Measurements from ENCODE around the gene ADGRV1. TPM values are rescaled to one million over a fixed set of nuclear protein-coding genes. Genes with fewer than 3 reads are reported as not detected.
"Not testable (repeated sequence)": the region's sequence is repeated elsewhere in the genome, so short reads cannot be mapped to it uniquely, and the experiment has no call there.

The ADGRV1 gene
- total and polyA plus RNA-seq, 2 donors = 2.2 to 5.1 TPM

DNA sequence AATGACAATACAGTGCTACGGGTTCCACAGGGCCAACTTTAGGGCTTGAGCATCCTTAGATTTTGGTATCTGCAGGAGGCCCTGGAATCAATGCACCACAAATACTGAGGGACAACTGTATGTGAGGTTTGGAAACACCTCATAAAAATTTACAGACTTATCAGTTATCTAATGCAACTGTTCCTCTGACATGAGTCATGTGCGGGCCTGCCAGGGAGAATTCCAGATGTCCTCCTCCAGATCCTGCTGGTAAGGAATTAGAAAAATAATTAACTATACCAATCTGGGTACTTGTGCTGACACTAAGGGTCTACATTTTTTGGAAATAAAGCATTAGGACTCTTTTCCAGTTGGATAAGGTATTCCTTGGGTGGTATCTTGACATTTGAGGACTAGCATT is 491.2 kb downstream of the ADGRV1 start:
- Histone ChIP-seq H3K36me3 (ENCODE audit: control insufficient read depth in 2 of 2, insufficient read depth in 2 of 2, low read length in 1 of 2) (no peaks in the 10 kb centered on the region), H3K9me3 (ENCODE audit: control insufficient read depth in 2 of 2, insufficient read depth in 1 of 2, low read length in 1 of 2) (no peaks in the 10 kb centered on the region), H3K4me1 (ENCODE audit: control insufficient read depth in 2 of 2, insufficient read depth in 2 of 2, low read length in 2 of 2) (no peaks in the 10 kb centered on the region), H3K27me3 (ENCODE audit: control insufficient read depth in 2 of 2, insufficient read depth in 1 of 2, low read length in 1 of 2) (no peaks in the 10 kb centered on the region), H3K4me3 (ENCODE audit: low read length in 2 of 2) (no peak overlapping the region), H3K27ac (ENCODE audit: low read depth in 1 of 2, low read length in 1 of 2) (no peak overlapping the region)
- no peak for DNase-seq (ENCODE audit: low read depth in 6 of 9, low spot score in 9 of 9)
- 98% methylated on average over 2 of the region's 2 CpGs for whole genome bisulfite sequencing

DNA sequence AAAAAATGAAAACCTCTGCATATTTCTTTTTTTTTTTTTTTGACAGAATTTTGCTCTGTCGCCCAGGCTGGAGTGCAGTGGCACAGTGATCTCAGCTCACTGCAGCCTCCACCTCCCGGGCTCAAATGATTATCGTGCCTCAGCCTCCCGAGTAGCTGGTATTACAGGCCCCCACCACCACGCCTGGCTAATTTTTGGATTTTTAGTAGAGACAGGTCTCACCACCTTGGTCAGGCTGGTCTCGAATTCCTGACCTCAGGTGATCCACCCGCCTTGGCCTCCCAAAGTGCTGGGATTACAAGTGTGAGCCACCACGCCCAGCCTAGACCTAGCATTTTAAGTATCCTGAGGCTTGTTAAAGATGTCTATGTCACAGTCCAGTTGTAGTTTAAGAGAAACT is 493.8 kb downstream of the ADGRV1 start:
- DNase-seq (ENCODE audit: low read depth in 6 of 9, low spot score in 9 of 9); H3K36me3 ChIP-seq (ENCODE audit: control insufficient read depth in 2 of 2, insufficient read depth in 2 of 2, low read length in 1 of 2); H3K27me3 ChIP-seq (ENCODE audit: control insufficient read depth in 2 of 2, insufficient read depth in 1 of 2, low read length in 1 of 2); H3K9me3 ChIP-seq (ENCODE audit: control insufficient read depth in 2 of 2, insufficient read depth in 1 of 2, low read length in 1 of 2); H3K27ac ChIP-seq (ENCODE audit: low read depth in 1 of 2, low read length in 1 of 2); H3K4me1 ChIP-seq (ENCODE audit: control insufficient read depth in 2 of 2, insufficient read depth in 2 of 2, low read length in 2 of 2); H3K4me3 ChIP-seq (ENCODE audit: low read length in 2 of 2): not testable (repeated sequence)
- 98% methylated on average over 8 of the region's 8 CpGs for WGBS

DNA sequence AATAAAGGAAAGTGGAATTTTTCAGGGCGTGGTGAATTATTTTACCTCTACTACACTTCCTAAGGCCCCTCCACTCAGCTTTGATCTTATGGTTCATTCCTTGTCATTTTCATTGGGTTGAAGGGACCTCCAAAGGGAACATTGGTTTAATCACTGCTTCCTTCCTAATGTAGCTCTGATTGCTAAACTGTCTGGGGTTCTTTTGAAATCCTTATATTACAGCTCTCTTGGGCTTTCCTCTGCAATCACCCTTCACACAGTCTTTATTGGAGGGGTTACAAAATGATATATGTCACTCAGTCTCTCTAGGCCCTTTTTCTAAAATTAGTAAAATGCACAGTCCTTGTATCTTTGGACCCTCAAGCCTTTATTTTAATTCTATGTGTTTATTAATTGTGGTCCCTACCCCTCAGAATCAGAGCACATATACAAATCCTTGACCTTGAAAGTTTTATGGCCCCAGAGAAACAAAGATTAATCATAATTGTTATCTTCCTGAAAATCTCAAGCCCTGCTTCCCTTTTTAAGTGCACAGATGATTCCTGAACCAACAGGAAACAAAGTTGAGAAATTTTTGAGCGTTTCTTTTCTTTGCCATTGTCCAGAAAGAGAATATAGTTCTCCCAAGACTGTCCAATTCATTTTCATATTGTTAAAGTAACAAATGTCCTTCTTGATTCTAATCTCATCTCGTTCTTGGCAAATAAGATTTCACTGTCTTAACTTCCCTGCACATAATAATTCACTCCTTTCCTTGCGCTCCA is 494.6 kb downstream of the ADGRV1 start:
- no peaks in the 10 kb centered on the region for H3K9me3 ChIP-seq (ENCODE audit: control insufficient read depth in 2 of 2, insufficient read depth in 1 of 2, low read length in 1 of 2)
- H3K4me1 ChIP-seq (ENCODE audit: control insufficient read depth in 2 of 2, insufficient read depth in 2 of 2, low read length in 2 of 2) = no peaks in the 10 kb centered on the region
- no peak for DNase-seq (ENCODE audit: low read depth in 6 of 9, low spot score in 9 of 9)
- H3K36me3 ChIP-seq (ENCODE audit: control insufficient read depth in 2 of 2, insufficient read depth in 2 of 2, low read length in 1 of 2) = no peaks in the 10 kb centered on the region
- H3K27ac ChIP-seq (ENCODE audit: low read depth in 1 of 2, low read length in 1 of 2) = no peak overlapping the region
- H3K27me3 ChIP-seq (ENCODE audit: control insufficient read depth in 2 of 2, insufficient read depth in 1 of 2, low read length in 1 of 2) = no peaks in the 10 kb centered on the region
- no peak overlapping the region for H3K4me3 ChIP-seq (ENCODE audit: low read length in 2 of 2)
- 37% methylated on average over 4 of the region's 4 CpGs for WGBS

DNA sequence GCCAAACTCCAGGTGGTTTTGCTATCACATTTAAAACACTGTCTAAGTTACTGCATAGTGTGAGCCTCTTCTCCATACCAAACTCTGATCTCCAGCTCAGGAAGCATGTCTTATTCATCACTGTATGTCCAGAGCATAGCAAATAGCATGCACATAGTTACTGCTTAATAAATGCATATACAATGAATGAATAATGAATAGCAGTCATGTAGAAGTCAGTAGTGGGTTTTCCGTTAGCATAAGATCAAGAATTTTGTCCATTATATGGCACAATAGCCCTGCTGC is 495.1 kb downstream of the ADGRV1 start:
- 95% methylated on average over 1 of the region's 1 CpG for WGBS
- Histone ChIP-seq H3K27ac (ENCODE audit: low read depth in 1 of 2, low read length in 1 of 2) (no peak overlapping the region), H3K4me1 (ENCODE audit: control insufficient read depth in 2 of 2, insufficient read depth in 2 of 2, low read length in 2 of 2) (no peaks in the 10 kb centered on the region), H3K4me3 (ENCODE audit: low read length in 2 of 2) (no peak overlapping the region), H3K36me3 (ENCODE audit: control insufficient read depth in 2 of 2, insufficient read depth in 2 of 2, low read length in 1 of 2) (no peaks in the 10 kb centered on the region), H3K9me3 (ENCODE audit: control insufficient read depth in 2 of 2, insufficient read depth in 1 of 2, low read length in 1 of 2) (no peaks in the 10 kb centered on the region), H3K27me3 (ENCODE audit: control insufficient read depth in 2 of 2, insufficient read depth in 1 of 2, low read length in 1 of 2) (no peaks in the 10 kb centered on the region)
- no peak for DNase-seq (ENCODE audit: low read depth in 6 of 9, low spot score in 9 of 9)

DNA sequence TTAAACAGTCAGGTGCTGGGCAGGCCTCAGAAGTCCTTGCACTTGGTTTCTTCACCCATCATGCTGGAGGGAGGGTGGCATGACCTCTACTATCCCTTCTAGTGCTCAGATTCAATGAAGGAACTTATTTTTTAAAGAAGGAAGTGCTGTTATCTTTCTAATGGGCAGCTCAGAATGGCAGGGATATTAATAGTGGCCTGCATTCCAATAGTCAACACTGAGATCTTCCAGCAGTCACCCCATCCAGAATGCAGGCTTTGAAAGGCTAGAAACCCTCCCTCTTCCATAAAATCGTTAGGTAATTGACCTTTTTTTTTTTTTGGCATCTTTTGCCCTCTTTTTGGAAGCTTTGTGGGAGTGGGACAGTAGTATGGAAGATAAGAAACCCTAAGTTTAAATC is 499.6 kb downstream of the ADGRV1 start:
- Histone ChIP-seq H3K9me3 (ENCODE audit: control insufficient read depth in 2 of 2, insufficient read depth in 1 of 2, low read length in 1 of 2) (no peaks in the 10 kb centered on the region), H3K4me3 (ENCODE audit: low read length in 2 of 2) (no peak overlapping the region), H3K36me3 (ENCODE audit: control insufficient read depth in 2 of 2, insufficient read depth in 2 of 2, low read length in 1 of 2) (no peaks in the 10 kb centered on the region), H3K27me3 (ENCODE audit: control insufficient read depth in 2 of 2, insufficient read depth in 1 of 2, low read length in 1 of 2) (no peaks in the 10 kb centered on the region), H3K4me1 (ENCODE audit: control insufficient read depth in 2 of 2, insufficient read depth in 2 of 2, low read length in 2 of 2) (no peaks in the 10 kb centered on the region), H3K27ac (ENCODE audit: low read depth in 1 of 2, low read length in 1 of 2) (no peak overlapping the region)
- 49% methylated on average over 1 of the region's 1 CpG for WGBS
- DNase-seq (ENCODE audit: low read depth in 6 of 9, low spot score in 9 of 9) = no peak

DNA sequence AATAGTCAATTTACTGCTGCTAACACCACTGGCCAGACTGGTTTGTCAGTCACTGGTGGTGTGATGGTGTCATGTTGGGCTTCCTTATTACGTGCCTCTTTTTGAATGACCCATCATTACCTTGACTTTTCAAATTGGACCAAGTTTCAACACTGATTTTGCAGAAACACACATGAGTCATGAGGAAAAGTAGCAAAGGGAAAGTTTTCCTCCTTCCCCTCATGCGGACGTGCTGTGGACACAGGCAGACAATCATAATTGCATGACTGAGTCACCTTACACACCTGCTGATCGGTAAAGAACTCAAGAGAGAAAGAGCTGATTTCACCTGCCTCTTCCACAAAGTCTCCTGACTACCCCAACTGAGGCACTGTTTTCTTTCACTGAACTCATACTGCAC is 500.0 kb downstream of the ADGRV1 start:
- Histone ChIP-seq H3K27me3 (ENCODE audit: control insufficient read depth in 2 of 2, insufficient read depth in 1 of 2, low read length in 1 of 2) (no peaks in the 10 kb centered on the region), H3K4me1 (ENCODE audit: control insufficient read depth in 2 of 2, insufficient read depth in 2 of 2, low read length in 2 of 2) (no peaks in the 10 kb centered on the region), H3K9me3 (ENCODE audit: control insufficient read depth in 2 of 2, insufficient read depth in 1 of 2, low read length in 1 of 2) (no peaks in the 10 kb centered on the region), H3K27ac (ENCODE audit: low read depth in 1 of 2, low read length in 1 of 2) (no peak overlapping the region), H3K36me3 (ENCODE audit: control insufficient read depth in 2 of 2, insufficient read depth in 2 of 2, low read length in 1 of 2) (no peaks in the 10 kb centered on the region), H3K4me3 (ENCODE audit: low read length in 2 of 2) (no peak overlapping the region)
- 95% methylated on average over 4 of the region's 4 CpGs for WGBS
- DNase-seq (ENCODE audit: low read depth in 6 of 9, low spot score in 9 of 9) = no peak

DNA sequence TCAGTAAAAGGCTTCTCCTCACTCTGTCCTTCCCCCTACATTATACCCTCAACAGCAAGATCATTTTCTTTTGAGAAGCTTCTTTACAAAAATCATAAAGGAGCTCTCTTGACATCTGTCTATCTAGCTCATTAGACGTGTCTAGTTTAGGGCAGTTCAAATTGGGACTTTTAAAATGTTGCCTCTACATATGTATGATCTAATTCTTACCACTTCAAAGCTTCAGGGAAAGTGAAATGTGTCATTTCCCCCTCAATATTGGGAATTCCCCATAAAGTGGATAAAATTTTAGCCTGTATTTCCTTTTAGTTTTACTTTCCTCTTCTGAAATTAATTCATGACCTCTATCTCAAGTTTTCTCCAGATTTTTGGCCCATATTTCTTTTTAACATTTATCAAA is 500.8 kb downstream of the ADGRV1 start:
- Histone ChIP-seq H3K4me3 (ENCODE audit: low read length in 2 of 2) (no peak overlapping the region), H3K9me3 (ENCODE audit: control insufficient read depth in 2 of 2, insufficient read depth in 1 of 2, low read length in 1 of 2) (no peaks in the 10 kb centered on the region), H3K4me1 (ENCODE audit: control insufficient read depth in 2 of 2, insufficient read depth in 2 of 2, low read length in 2 of 2) (no peaks in the 10 kb centered on the region), H3K36me3 (ENCODE audit: control insufficient read depth in 2 of 2, insufficient read depth in 2 of 2, low read length in 1 of 2) (no peaks in the 10 kb centered on the region), H3K27me3 (ENCODE audit: control insufficient read depth in 2 of 2, insufficient read depth in 1 of 2, low read length in 1 of 2) (no peaks in the 10 kb centered on the region), H3K27ac (ENCODE audit: low read depth in 1 of 2, low read length in 1 of 2) (no peak overlapping the region)
- WGBS = 80% methylated on average over 1 of the region's 1 CpG
- DNase-seq (ENCODE audit: low read depth in 6 of 9, low spot score in 9 of 9) = peak in 1 of 9 donors; percentile 4

DNA sequence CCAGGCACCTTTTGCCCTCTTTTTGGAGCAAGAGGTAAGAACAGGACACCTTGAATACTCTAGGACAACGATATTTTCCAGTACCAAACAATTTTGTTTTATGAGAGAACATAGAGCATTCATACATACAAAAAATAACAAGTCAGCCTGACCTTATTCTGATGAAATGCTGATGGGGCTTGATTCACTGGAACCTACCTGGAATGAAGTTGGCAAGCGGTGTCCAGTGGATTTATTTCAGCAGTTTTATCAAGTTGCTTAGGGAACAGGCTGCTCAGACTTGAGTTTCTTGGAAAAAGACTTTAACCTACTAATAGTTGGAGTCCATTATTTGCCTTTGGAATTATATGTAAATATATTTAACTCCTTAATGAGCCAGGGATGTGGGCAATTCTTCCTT is 502.5 kb downstream of the ADGRV1 start:
- Histone ChIP-seq H3K4me1 (ENCODE audit: control insufficient read depth in 2 of 2, insufficient read depth in 2 of 2, low read length in 2 of 2) (no peaks in the 10 kb centered on the region), H3K9me3 (ENCODE audit: control insufficient read depth in 2 of 2, insufficient read depth in 1 of 2, low read length in 1 of 2) (no peaks in the 10 kb centered on the region), H3K27ac (ENCODE audit: low read depth in 1 of 2, low read length in 1 of 2) (no peak overlapping the region), H3K4me3 (ENCODE audit: low read length in 2 of 2) (no peak overlapping the region), H3K27me3 (ENCODE audit: control insufficient read depth in 2 of 2, insufficient read depth in 1 of 2, low read length in 1 of 2) (no peaks in the 10 kb centered on the region), H3K36me3 (ENCODE audit: control insufficient read depth in 2 of 2, insufficient read depth in 2 of 2, low read length in 1 of 2) (no peaks in the 10 kb centered on the region)
- 91% methylated on average over 2 of the region's 2 CpGs for WGBS
- no peak for DNase-seq (ENCODE audit: low read depth in 6 of 9, low spot score in 9 of 9)

DNA sequence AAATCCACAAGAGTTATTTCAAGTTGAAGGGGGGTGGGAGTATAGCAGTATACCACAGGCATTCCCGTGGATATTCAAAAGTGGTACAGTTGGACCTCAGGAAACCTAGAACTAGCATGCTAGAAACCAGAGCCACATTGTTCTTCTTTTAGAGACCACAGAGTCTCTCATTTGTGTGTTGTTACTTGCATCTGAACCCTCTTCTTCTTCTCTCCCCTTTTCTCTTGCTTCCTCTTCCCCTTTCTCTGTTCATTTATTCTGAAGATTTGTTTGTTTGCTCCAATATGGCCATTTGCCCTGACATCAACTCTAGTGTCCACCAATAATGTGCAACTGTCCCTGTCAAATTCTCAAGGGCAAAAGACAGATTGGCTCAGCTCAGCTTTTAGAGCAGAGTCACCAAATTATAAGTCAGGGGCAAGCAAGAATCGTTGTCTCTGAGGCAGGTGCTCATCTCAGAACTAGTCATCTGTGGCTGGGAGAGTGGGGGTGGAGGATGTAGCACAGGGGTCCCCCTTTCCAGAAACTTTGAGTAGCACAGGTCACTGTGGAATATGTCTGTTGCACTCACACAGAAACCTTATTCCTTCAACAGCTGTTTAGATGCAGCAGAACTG is 503.5 kb downstream of the ADGRV1 start:
- Histone ChIP-seq H3K27ac (ENCODE audit: low read depth in 1 of 2, low read length in 1 of 2) (no peak overlapping the region), H3K4me3 (ENCODE audit: low read length in 2 of 2) (no peak overlapping the region), H3K36me3 (ENCODE audit: control insufficient read depth in 2 of 2, insufficient read depth in 2 of 2, low read length in 1 of 2) (no peaks in the 10 kb centered on the region), H3K4me1 (ENCODE audit: control insufficient read depth in 2 of 2, insufficient read depth in 2 of 2, low read length in 2 of 2) (no peaks in the 10 kb centered on the region), H3K27me3 (ENCODE audit: control insufficient read depth in 2 of 2, insufficient read depth in 1 of 2, low read length in 1 of 2) (no peaks in the 10 kb centered on the region), H3K9me3 (ENCODE audit: control insufficient read depth in 2 of 2, insufficient read depth in 1 of 2, low read length in 1 of 2) (no peaks in the 10 kb centered on the region)
- DNase-seq (ENCODE audit: low read depth in 6 of 9, low spot score in 9 of 9) = no peak
- WGBS = 35% methylated on average over 2 of the region's 2 CpGs
